Spleen (tissue), 7 donors: ENCODE results near the gene EPN2.

Experiments used
- CTCF ChIP-seq, 11 experiments: fragments of 200-600 bp in 7 of 11; fragments of 450-650 bp in 4 of 11; sonication (generic) in 4 of 11; IDR thresholded peaks in 8 of 11; conservative IDR thresholded peaks in 3 of 11; 1 replicate in 7 of 11; 2 replicates in 4 of 11; pipeline versions ENCODE4 v1.4.0 to v1.8.0; 2016 to 2021; ENCODE audit warnings: antibody characterized with exemption in 11 of 11, inconsistent platforms in 4 of 11, mild to moderate bottlenecking in 1 of 11
- POLR2AphosphoS5 ChIP-seq, 3 donors: sonication (generic); formaldehyde crosslinking; IDR thresholded peaks; one replicate each; pipeline ENCODE4 v1.5.1; 2017; ENCODE audit warnings: antibody characterized with exemption in 3 of 3
- donor health status: DM: no; HTN: no; CAD: no; lungs with moderate emphysema.
- donor health status: DM: no; HTN: no; CAD: no.
- donor health status: DM: no; HTN: no; CAD: no.

DNA sequence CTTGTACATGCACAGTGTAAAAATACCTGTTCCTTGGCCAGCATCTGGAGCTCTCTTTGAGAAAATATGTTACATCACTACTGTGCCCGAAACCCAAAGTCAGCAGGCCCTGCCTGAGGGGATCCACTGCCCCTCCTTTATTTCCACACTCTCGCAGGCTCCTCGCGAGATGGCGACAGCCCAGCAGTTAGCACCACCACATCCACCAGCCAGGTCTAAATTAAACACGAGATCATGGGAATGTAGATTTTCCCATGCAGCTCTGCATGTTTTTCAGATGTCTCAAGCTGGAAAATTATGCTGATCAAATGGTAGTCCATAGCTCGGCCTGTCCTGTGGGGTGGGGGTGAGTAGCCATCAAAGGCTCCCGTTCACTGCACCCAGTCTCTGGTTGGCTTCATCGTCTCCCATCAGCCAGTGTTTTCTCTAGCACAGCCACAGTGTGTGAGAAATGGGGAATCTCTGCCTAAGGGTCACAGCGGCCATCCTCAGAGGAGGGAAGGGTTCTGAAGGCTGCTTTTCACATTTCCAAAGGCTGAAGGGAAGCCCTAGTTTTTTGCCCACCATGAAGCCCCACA lies 34.7 kb downstream of the EPN2 start:
- TF ChIP-seq CTCF (IDR thresholded peaks at IDR 0.05 in 8 of 11, conservative IDR thresholded peaks at IDR 0.05 in 3 of 11) (no peak), POLR2AphosphoS5 (IDR thresholded peaks at IDR 0.05) (no peak)
